Fibroblast of lung (primary cell): ENCODE results near the gene GM2A.

ENCODE experiments used
- CTCF ChIP-seq, 2 donors: IDR thresholded peaks in 1 of 2; conservative IDR thresholded peaks in 1 of 2; 1 replicate in 1 of 2; 2 replicates in 1 of 2; pipeline ENCODE4 v1.5.1; 2011 to 2012; ENCODE audit warnings: low read length in 2 of 2, control low read depth in 1 of 2, inconsistent platforms in 1 of 2, low read depth in 1 of 2, mild to moderate bottlenecking in 1 of 2
- EZH2 ChIP-seq: IDR thresholded peaks from 2 replicates; pipeline ENCODE4 v1.5.1; 2012; ENCODE audit warnings: low read length, control low read depth, mild to moderate bottlenecking; ENCODE audit errors: missing control alignments

DNA sequence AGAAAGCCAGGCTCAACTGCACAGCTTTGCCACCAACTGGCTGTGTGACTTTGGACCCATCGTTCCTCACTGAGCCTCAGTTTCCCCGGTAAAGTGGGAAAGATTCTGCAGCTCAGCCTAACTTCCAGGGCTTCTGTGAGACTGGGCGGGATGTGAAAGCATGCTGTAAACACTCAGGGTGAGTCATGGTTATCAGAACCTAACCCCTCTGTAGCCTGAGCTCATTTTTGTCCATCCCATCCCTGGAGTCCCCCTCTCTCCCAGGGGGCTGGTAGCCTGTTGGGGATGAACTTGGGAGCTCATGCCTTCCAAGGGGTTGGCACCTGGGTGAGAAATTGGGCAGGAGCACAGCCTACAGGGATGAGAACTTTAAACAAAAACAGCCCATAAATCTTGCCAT, 31.4 kb upstream of the GM2A start:
- TF ChIP-seq CTCF (conservative IDR thresholded peaks at IDR 0.05 in 1 of 2, IDR thresholded peaks at IDR 0.05 in 1 of 2; ENCODE audit: low read depth in 1 of 2, low read length in 2 of 2) (no peak), EZH2 (no peak)
